WTC11 (cell line): ENCODE measurements around the gene NEURL1. TPM values are rescaled to one million over a fixed set of nuclear protein-coding genes. Genes with fewer than 3 reads are reported as not detected.

Experiments used
- ATAC-seq: fragments of 200-7000 bp; cut with Tn5 transposase; 2 replicates; pipeline ENCODE4 v1.10.0; 2021; ENCODE audit warnings: mild to moderate bottlenecking, moderate library complexity
- CTCF ChIA-PET: fragments of 300-600 bp; sonication (Branson Sonifier 250); formaldehyde crosslinking; loops from one replicate; lab custom pipeline; 2021; ENCODE audit warnings: antibody characterized with exemption; lab: Charles Lee
- POLR2A ChIA-PET: fragments of 350-600 bp; sonication (Branson Sonifier 250); formaldehyde crosslinking; loops from one replicate; lab custom pipeline; 2021; ENCODE audit warnings: antibody characterized with exemption; lab: Charles Lee
- DNase-seq: peaks from one replicate; pipeline ENCODE4 v3.0.0; 2021; ENCODE audit warnings: low spot score
- H3K27ac Mint-ChIP-seq: 2 replicates; pipeline ENCODE4 v1.8.0; 2021; ENCODE audit warnings: mixed read lengths
- H3K27me3 Mint-ChIP-seq: 2 replicates; pipeline ENCODE4 v1.8.0; 2021; ENCODE audit warnings: low read depth, mild to moderate bottlenecking, moderate library complexity, mixed read lengths
- H3K36me3 Mint-ChIP-seq: 2 replicates; pipeline ENCODE4 v1.8.0; 2021; ENCODE audit warnings: mixed read lengths
- H3K4me1 Mint-ChIP-seq: 2 replicates; pipeline ENCODE4 v1.8.0; 2022; ENCODE audit warnings: mixed read lengths
- H3K4me3 Mint-ChIP-seq: 2 replicates; pipeline ENCODE4 v1.8.0; 2021; ENCODE audit warnings: mild to moderate bottlenecking, moderate library complexity, mixed read lengths
- H3K9me3 Mint-ChIP-seq: 2 replicates; pipeline ENCODE4 v1.8.0; 2021; ENCODE audit warnings: mixed read lengths
- AFF4 ChIP-seq: sonication (generic); formaldehyde crosslinking; IDR thresholded peaks from 2 replicates; pipeline ENCODE4 v1.8.1; 2023; ENCODE audit warnings: mild to moderate bottlenecking, missing genetic modification reagents, borderline replicate concordance
- ELF4 ChIP-seq: sonication (generic); formaldehyde crosslinking; IDR thresholded peaks from 2 replicates; pipeline ENCODE4 v1.8.1; 2022; ENCODE audit warnings: low read depth, mild to moderate bottlenecking, moderate library complexity, missing genetic modification reagents
- FOXJ3 ChIP-seq: sonication (generic); formaldehyde crosslinking; IDR thresholded peaks from 2 replicates; pipeline ENCODE4 v1.9.0; 2021; ENCODE audit warnings: missing genetic modification reagents, mild to moderate bottlenecking, borderline replicate concordance
- HMGA2 ChIP-seq: fragments of 250-450 bp; sonication (Bioruptor Pico); IDR thresholded peaks from 2 replicates; pipeline ENCODE4 v1.4.0; 2021; ENCODE audit warnings: mild to moderate bottlenecking, moderate library complexity
- HMGXB4 ChIP-seq: sonication (generic); formaldehyde crosslinking; IDR thresholded peaks from 2 replicates; pipeline ENCODE4 v1.8.1; 2023; ENCODE audit warnings: mild to moderate bottlenecking, moderate library complexity, missing genetic modification reagents
- JUN ChIP-seq: sonication (generic); formaldehyde crosslinking; IDR thresholded peaks from 2 replicates; pipeline ENCODE4 v1.8.0; 2023; ENCODE audit warnings: mild to moderate bottlenecking, missing genetic modification reagents
- KAT7 ChIP-seq: sonication (generic); formaldehyde crosslinking; IDR thresholded peaks from 2 replicates; pipeline ENCODE4 v1.8.1; 2023; ENCODE audit warnings: missing genetic modification reagents, mild to moderate bottlenecking, borderline replicate concordance
- MYBL2 ChIP-seq: sonication (generic); formaldehyde crosslinking; IDR thresholded peaks from 2 replicates; pipeline ENCODE4 v1.8.1; 2023; ENCODE audit warnings: mild to moderate bottlenecking, moderate library complexity, missing genetic modification reagents
- NR1H2 ChIP-seq: sonication (generic); formaldehyde crosslinking; IDR thresholded peaks from 2 replicates; pipeline ENCODE4 v1.9.0; 2021; ENCODE audit warnings: mild to moderate bottlenecking, moderate library complexity, missing genetic modification reagents
- TP53 ChIP-seq: sonication (generic); formaldehyde crosslinking; IDR thresholded peaks from 2 replicates; pipeline ENCODE4 v1.8.1; 2023; ENCODE audit warnings: mild to moderate bottlenecking, missing genetic modification reagents
- ZNF138 ChIP-seq: sonication (generic); formaldehyde crosslinking; conservative IDR thresholded peaks from 2 replicates; pipeline ENCODE4 v1.8.1; 2022; ENCODE audit warnings: mild to moderate bottlenecking, moderate library complexity, missing genetic modification reagents
- ZNF263 ChIP-seq: sonication (generic); formaldehyde crosslinking; IDR thresholded peaks from 2 replicates; pipeline ENCODE4 v1.8.1; 2022; ENCODE audit warnings: low read depth, mild to moderate bottlenecking, moderate library complexity, missing genetic modification reagents
- ZNF396 ChIP-seq: fragments of 250-450 bp; sonication (Bioruptor Pico); IDR thresholded peaks from 2 replicates; pipeline ENCODE4 v1.8.0; 2021; ENCODE audit warnings: mild to moderate bottlenecking, moderate library complexity, borderline replicate concordance
- ZNF425 ChIP-seq: fragments of 250-450 bp; sonication (Bioruptor Pico); conservative IDR thresholded peaks from 2 replicates; pipeline ENCODE4 v1.9.0; 2021; ENCODE audit warnings: mild to moderate bottlenecking
- ZNF671 ChIP-seq: fragments of 250-450 bp; sonication (Bioruptor Pico); IDR thresholded peaks from 2 replicates; pipeline ENCODE4 v1.8.0; 2021; ENCODE audit warnings: mild to moderate bottlenecking
- total RNA-seq: library from RNA; stranded (reverse); gene quantifications from 3 replicates; pipeline ENCODE4 v1.2.3, GENCODE V29; 2021
- TF ChIP-seq, protein P1 (sequence below): sonication (generic); formaldehyde crosslinking; IDR thresholded peaks from 2 replicates; pipeline ENCODE4 v1.8.0; 2022; ENCODE audit warnings: missing genetic modification reagents

Gene NEURL1
- total RNA-seq, 1 experiment from 2014 or later, result 1.2 TPM

DNA sequence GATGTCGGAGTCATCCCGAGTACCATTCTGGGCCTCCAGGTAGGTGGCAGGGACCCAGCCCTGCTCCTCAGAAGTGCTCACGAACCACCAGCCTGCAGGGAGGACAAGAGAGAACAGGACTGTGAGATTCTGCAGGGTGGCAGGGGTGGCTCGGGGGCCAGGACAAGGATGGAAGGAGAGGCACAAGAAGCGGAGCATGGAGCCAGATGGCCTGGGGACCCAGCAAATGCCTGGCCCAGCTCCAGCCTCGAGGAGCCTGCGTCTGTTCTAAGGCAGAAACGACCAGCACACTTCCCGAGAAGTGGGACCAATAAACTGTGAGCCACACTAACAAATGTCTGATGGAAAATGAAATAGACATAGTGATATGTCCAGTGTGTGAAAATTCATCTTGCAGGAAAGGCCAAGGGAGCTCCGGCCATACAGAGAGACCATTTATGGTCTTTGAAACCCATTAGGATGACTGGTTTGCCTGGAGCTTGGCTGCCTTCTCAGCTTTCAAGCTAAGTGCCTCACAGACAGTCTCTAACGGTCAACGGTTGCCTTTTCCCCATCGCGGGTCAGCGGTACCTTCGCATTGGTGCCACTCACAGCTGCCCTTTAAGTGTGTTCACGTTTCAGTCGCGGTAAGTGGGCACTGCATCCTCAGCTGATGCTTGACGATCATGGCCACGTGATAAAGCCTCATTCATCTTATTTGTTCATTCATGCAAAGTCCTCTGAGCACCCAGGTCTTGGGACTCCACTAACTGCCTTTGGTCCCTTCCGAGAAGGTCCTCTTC lies 133.8 kb downstream of the NEURL1 start:
- Mint-ChIP-seq H3K4me1 (no peaks in the 10 kb centered on the region), H3K9me3 (no peaks in the 10 kb centered on the region), H3K36me3 (0 out of 2 replicates have a peak, but pooled peaks cover 5% of the 10 kb centered on the region), H3K4me3 (no peak overlapping the region), H3K27me3 (no peaks in the 10 kb centered on the region), H3K27ac (peak overlapping the region; percentile 28; the same call in 1 of the 2 replicates)
- ChIA-PET CTCF (interaction anchor here (0.6 to 1.3 kb wide), 2 partner anchors 19 to 39 kb away, joined by 3 to 5 read pairs; no protein-coding TSS in a partner anchor), POLR2A (no interaction called here)
- no peak for ATAC-seq
- TF ChIP-seq ZNF138 (CRISPR knock-in tag), result no peak
- TF ChIP-seq, protein P1, sequence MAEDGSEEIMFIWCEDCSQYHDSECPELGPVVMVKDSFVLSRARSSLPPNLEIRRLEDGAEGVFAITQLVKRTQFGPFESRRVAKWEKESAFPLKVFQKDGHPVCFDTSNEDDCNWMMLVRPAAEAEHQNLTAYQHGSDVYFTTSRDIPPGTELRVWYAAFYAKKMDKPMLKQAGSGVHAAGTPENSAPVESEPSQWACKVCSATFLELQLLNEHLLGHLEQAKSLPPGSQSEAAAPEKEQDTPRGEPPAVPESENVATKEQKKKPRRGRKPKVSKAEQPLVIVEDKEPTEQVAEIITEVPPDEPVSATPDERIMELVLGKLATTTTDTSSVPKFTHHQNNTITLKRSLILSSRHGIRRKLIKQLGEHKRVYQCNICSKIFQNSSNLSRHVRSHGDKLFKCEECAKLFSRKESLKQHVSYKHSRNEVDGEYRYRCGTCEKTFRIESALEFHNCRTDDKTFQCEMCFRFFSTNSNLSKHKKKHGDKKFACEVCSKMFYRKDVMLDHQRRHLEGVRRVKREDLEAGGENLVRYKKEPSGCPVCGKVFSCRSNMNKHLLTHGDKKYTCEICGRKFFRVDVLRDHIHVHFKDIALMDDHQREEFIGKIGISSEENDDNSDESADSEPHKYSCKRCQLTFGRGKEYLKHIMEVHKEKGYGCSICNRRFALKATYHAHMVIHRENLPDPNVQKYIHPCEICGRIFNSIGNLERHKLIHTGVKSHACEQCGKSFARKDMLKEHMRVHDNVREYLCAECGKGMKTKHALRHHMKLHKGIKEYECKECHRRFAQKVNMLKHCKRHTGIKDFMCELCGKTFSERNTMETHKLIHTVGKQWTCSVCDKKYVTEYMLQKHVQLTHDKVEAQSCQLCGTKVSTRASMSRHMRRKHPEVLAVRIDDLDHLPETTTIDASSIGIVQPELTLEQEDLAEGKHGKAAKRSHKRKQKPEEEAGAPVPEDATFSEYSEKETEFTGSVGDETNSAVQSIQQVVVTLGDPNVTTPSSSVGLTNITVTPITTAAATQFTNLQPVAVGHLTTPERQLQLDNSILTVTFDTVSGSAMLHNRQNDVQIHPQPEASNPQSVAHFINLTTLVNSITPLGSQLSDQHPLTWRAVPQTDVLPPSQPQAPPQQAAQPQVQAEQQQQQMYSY, result 0 out of 2 replicates have a peak, but pooled peaks have one; percentile 34
- DNase-seq, result no peak

- ATAC-seq (no peak), DNase-seq (no peak)
- POLR2A ChIA-PET, result no interaction called here
- Mint-ChIP-seq H3K4me3 (no peak overlapping the region), H3K4me1 (no peaks in the 10 kb centered on the region), H3K36me3 (0 out of 2 replicates have a peak, but pooled peaks cover 5% of the 10 kb centered on the region), H3K27me3 (no peaks in the 10 kb centered on the region), H3K27ac (no peak overlapping the region; the same call in 1 of the 2 replicates), H3K9me3 (no peaks in the 10 kb centered on the region)
- CTCF ChIA-PET, result interaction anchor here (1.3 kb wide), 1 partner anchor 38 kb away, joined by 3 read pairs; no protein-coding TSS in a partner anchor
- TF ChIP-seq ZNF263 (CRISPR knock-in tag), result no peak
- TF ChIP-seq HMGA2 (CRISPR knock-in tag), result no peak
- no peak for TF ChIP-seq JUN (CRISPR knock-in tag)
- TF ChIP-seq MYBL2, result no peak
- no peak for TF ChIP-seq HMGXB4 (CRISPR knock-in tag)
- TF ChIP-seq KAT7 (CRISPR knock-in tag), result no peak
- TF ChIP-seq FOXJ3 (CRISPR knock-in tag), result no peak
- no peak for TF ChIP-seq ZNF396 (CRISPR knock-in tag)
- TF ChIP-seq ZNF671 (CRISPR knock-in tag), result no peak
- TF ChIP-seq AFF4 (CRISPR knock-in tag), result no peak
- no peak for TF ChIP-seq ZNF425 (CRISPR knock-in tag)
- TF ChIP-seq ELF4, result no peak
- no peak for TF ChIP-seq NR1H2 (CRISPR knock-in tag)
- TF ChIP-seq TP53, result no peak
- TF ChIP-seq, protein P1, result no peak
Observed at GRCh38 chr10:103627893-103628292, 134.4 kb downstream of the NEURL1 start.
